Naive thymus-derived CD8-positive, alpha-beta T cell (primary cell): ENCODE results near the gene EPHA3. TPM values are rescaled to one million over a fixed set of nuclear protein-coding genes. Genes with fewer than 3 reads are reported as not detected.

Source experiments
- ATAC-seq, 2 donors: fragments of 150-1000 bp; cut with Tn5 transposase in 1 of 2; sonication (Bioruptor Pico), chemical (Tn5 transposase) in 1 of 2; 1 replicate in 1 of 2; 2 replicates in 1 of 2; pipeline ENCODE4 v1.10.0; 2021; ENCODE audit warnings: mild to moderate bottlenecking in 2 of 2, moderate library complexity in 2 of 2
- POLR2A ChIA-PET: fragments of 350-600 bp; sonication (Branson Sonifier 250); formaldehyde crosslinking; loops from one replicate; lab custom pipeline; 2021; ENCODE audit warnings: antibody characterized with exemption; lab: Charles Lee
- DNase-seq, 10 donors: peaks; one replicate each; pipeline versions ENCODE4 v3.0.0 to v3.0.0-alpha.2; 2020 to 2022
- H3K27ac Mint-ChIP-seq, 10 donors: one replicate each; pipeline ENCODE4 v1.8.0; 2020 to 2022; ENCODE audit warnings: mild to moderate bottlenecking in 10 of 10, mixed read lengths in 10 of 10, moderate library complexity in 4 of 10, inconsistent platforms in 1 of 10
- H3K27me3 Mint-ChIP-seq, 5 donors: one replicate each; pipeline ENCODE4 v1.8.0; 2021 to 2022; ENCODE audit warnings: mixed read lengths in 5 of 5
- H3K36me3 Mint-ChIP-seq, 3 donors: one replicate each; pipeline ENCODE4 v1.8.0; 2020 to 2022; ENCODE audit warnings: mixed read lengths in 3 of 3, mild to moderate bottlenecking in 2 of 3, inconsistent platforms in 1 of 3
- H3K4me1 Mint-ChIP-seq, 4 donors: one replicate each; pipeline ENCODE4 v1.8.0; 2021 to 2022; ENCODE audit warnings: mixed read lengths in 4 of 4
- H3K4me3 Mint-ChIP-seq, 10 donors: one replicate each; pipeline ENCODE4 v1.8.0; 2020 to 2022; ENCODE audit warnings: mild to moderate bottlenecking in 10 of 10, mixed read lengths in 10 of 10, moderate library complexity in 6 of 10, inconsistent platforms in 1 of 10
- H3K9me3 Mint-ChIP-seq, 9 donors: one replicate each; pipeline ENCODE4 v1.8.0; 2020 to 2022; ENCODE audit warnings: mixed read lengths in 9 of 9, mild to moderate bottlenecking in 3 of 9, inconsistent platforms in 1 of 9, moderate library complexity in 1 of 9
- polyA plus RNA-seq, 3 donors: library from polyadenylated mRNA; unstranded; fragments of 300-500 nt; fragmentation: Illumina TruSeq; gene quantifications; one replicate each; pipeline ENCODE4 v1.2.3, GENCODE V29; 2021
- total RNA-seq, 8 experiments: library from RNA in 2 of 8; stranded (reverse) in 2 of 8; gene quantifications; one replicate each; pipeline ENCODE4 v1.2.3 and lab custom pipeline; 2021 to 2026

EPHA3 gene
- total and polyA plus RNA-seq, 5 experiments from 2014 or later, result not detected

DNA sequence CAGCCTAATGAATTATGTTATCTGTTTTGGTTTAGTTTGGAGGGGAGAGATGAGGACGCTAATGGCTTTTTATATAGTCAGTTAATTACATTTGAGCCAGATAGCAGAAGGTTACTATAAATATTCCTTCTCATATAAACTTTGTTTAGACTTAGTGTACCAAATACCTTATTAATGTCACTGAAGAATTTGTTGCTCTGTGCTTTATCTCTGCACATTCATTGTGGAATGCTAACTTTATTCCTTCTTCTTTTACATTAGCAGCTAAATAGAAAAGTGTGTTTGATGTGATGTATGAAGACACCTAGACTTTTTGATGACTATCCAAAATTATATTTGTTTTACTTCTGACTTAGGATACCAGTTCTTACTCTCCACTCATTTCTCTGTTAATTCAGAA is 105.2 kb downstream of the EPHA3 start:
- POLR2A ChIA-PET, result no interaction called here
- no peak for DNase-seq
- Mint-ChIP-seq H3K4me3 (no peak overlapping the region), H3K9me3 (peaks cover 2 to 16% (median 5%) of the 10 kb centered on the region in 9 donors), H3K27ac (no peak overlapping the region), H3K27me3 (no peaks in the 10 kb centered on the region), H3K36me3 (no peaks in the 10 kb centered on the region), H3K4me1 (no peaks in the 10 kb centered on the region)
- no peak for ATAC-seq

DNA sequence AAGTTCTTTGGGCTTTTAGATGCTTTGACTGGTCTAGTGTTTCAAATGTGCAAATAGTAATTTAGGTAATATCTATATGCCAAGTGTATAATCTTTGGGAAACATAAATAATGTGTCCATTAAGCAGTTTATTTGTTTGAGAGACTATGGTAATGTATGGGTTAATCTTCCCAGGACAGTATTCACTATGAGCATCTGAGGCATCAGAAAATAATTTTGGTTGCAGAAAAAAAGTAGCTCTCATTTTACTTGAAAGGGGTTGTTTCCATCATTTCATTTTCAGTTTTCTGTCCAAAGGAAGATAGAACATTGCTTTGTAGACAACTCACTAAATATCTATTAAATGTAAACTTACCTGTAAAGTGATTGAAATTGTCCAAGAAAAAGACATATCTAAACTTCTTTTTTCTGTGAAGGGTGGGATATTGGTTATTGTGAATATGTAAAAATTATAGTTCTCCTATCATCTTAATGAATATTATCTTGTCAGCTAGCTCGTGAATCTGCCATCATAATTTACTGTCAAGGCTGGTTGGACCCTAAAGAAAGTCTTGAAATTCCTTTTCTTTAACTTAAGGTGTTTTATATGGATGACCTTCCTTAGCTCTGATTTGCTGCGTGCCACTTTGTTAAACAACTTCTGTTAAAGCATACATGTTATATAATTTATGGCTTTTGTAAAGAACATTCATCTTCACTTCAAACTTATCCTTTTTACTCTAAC is 108.8 kb downstream of the EPHA3 start:
- ATAC-seq (no peak), DNase-seq (no peak)
- Mint-ChIP-seq H3K9me3 (peaks cover 0 to 13% (median 3%) of the 10 kb centered on the region in 9 donors), H3K4me3 (no peak overlapping the region), H3K4me1 (no peaks in the 10 kb centered on the region), H3K27ac (no peak overlapping the region), H3K27me3 (no peaks in the 10 kb centered on the region), H3K36me3 (no peaks in the 10 kb centered on the region)
- POLR2A ChIA-PET, result no interaction called here

DNA sequence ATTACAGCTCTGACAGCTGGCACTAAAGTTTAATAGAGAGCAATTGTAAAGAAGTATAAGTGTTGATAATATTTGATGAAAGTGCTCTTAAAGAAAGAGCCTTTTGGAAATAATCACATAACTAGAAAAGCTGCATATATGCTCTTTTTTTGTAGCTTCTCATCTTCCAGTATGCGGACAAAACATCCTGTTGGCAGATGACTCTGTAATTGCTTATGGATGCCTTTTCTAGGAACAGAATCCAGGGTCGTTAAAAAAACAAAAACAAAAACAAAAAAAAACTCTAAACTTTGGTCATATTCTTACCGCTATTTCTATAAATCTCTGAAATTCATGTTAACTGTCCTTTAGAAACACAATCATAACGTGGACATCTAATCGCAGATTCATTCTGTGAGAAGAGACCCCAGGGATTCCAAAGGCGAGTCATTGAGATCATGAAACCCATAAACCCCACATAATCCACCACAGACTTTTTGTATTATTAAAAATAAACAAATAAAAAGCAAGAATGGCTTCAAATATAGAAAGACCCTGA is 109.8 kb downstream of the EPHA3 start:
- H3K36me3 Mint-ChIP-seq, result no peaks in the 10 kb centered on the region
- no peaks in the 10 kb centered on the region for H3K27me3 Mint-ChIP-seq
- H3K4me1 Mint-ChIP-seq, result no peaks in the 10 kb centered on the region
- no peak for ATAC-seq
- no peak overlapping the region for H3K4me3 Mint-ChIP-seq
- H3K27ac Mint-ChIP-seq, result no peak overlapping the region
- H3K9me3 Mint-ChIP-seq, result peaks cover 0 to 19% (median 3%) of the 10 kb centered on the region in 9 donors
- POLR2A ChIA-PET, result no interaction called here
- no peak for DNase-seq

DNA sequence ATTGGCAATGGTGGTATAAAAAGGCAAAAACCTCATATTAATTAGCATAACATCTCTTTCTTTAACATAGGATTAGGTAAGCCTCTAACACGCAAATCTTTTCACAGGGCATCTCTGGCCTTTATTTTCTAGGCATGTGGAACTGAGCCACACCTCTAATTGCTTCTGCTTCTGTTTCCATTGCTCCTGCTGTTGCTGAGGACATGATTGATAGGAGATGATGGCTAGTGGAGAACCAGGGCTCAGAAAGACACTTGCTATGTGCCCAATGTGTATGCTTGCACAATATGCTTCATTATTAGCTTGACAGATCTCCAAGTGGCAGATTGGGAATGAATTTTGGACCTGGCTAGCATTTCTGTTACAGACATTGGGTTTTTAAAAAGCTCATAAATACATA is 114.5 kb downstream of the EPHA3 start:
- Mint-ChIP-seq H3K4me1 (no peaks in the 10 kb centered on the region), H3K36me3 (no peaks in the 10 kb centered on the region), H3K27me3 (no peaks in the 10 kb centered on the region), H3K27ac (no peak overlapping the region), H3K9me3 (peaks cover 0 to 11% (median 3%) of the 10 kb centered on the region in 9 donors), H3K4me3 (no peak overlapping the region)
- POLR2A ChIA-PET, result no interaction called here
- no peak for DNase-seq
- ATAC-seq, result no peak

DNA sequence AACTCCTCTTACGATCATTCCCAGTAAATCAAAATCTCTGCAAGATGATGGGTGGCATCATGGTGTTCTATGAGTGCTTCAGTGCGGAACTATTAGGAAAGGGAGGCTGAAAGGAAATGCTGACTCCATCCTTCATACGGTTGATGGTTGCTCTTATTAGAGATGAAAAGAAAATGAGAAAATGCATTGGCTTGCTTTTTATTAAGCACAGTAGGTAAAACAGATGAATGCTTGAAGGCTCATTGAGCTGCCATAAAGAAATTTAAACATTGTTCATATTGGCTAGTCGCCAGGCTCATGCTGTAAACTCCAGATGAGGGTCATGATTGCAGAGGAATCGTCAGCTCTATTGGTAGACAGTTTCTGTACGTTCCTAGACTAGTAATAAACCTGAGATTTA is 115.8 kb downstream of the EPHA3 start:
- ATAC-seq (no peak), DNase-seq (no peak)
- H3K27ac Mint-ChIP-seq, result no peak overlapping the region
- no peak overlapping the region for H3K4me3 Mint-ChIP-seq
- no peaks in the 10 kb centered on the region for H3K36me3 Mint-ChIP-seq
- no peaks in the 10 kb centered on the region for H3K4me1 Mint-ChIP-seq
- H3K9me3 Mint-ChIP-seq, result peaks cover 0 to 10% (median 3%) of the 10 kb centered on the region in 9 donors
- no peaks in the 10 kb centered on the region for H3K27me3 Mint-ChIP-seq
- POLR2A ChIA-PET, result no interaction called here

DNA sequence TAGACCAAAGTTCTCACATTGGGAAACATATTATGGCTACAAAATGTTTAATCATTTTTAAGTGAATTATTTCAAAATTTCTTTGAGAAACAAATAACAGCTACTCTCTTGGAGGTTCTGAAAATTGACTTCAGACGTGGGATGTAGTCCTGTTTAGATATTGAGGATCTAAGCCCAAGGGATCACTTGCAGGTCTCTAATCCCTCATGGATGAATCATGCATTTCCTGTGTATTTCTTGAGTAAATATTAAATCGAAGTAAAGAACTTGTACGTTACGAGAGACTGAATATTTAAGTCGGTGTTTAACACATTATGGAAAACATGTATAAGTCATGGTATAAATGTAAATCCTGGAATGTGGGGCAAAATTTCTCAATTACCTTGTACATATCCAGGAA is 119.8 kb downstream of the EPHA3 start:
- H3K4me1 Mint-ChIP-seq, result no peaks in the 10 kb centered on the region
- H3K4me3 Mint-ChIP-seq, result no peak overlapping the region
- ATAC-seq, result no peak
- POLR2A ChIA-PET, result no interaction called here
- H3K27ac Mint-ChIP-seq, result no peak overlapping the region
- H3K36me3 Mint-ChIP-seq, result no peaks in the 10 kb centered on the region
- H3K27me3 Mint-ChIP-seq, result no peaks in the 10 kb centered on the region
- DNase-seq, result no peak
- H3K9me3 Mint-ChIP-seq, result peaks cover 0 to 8% (median 0%) of the 10 kb centered on the region in 9 donors

DNA sequence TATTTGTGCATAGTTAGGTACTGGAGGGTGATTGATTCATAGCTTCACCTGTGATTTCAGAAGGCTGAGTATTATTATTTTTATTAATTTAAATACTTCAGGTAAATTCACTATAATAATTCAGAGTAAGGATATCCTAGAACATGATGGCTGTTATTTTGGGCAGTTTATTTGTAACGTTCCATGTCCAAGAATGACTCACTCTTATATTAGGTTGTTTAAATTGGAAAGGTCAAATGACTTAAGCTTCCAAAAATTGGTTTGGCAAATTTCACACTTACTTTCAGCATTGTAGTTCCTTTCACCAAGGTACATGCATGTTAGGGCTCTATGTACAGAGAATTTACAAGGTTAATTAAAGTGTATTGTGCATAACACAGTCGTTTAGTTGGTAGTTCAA is 120.2 kb downstream of the EPHA3 start:
- Mint-ChIP-seq H3K36me3 (no peaks in the 10 kb centered on the region), H3K27me3 (no peaks in the 10 kb centered on the region), H3K9me3 (peaks cover 0 to 9% (median 0%) of the 10 kb centered on the region in 9 donors), H3K4me3 (no peak overlapping the region), H3K27ac (no peak overlapping the region), H3K4me1 (no peaks in the 10 kb centered on the region)
- no peak for DNase-seq
- ATAC-seq, result no peak
- POLR2A ChIA-PET, result no interaction called here

DNA sequence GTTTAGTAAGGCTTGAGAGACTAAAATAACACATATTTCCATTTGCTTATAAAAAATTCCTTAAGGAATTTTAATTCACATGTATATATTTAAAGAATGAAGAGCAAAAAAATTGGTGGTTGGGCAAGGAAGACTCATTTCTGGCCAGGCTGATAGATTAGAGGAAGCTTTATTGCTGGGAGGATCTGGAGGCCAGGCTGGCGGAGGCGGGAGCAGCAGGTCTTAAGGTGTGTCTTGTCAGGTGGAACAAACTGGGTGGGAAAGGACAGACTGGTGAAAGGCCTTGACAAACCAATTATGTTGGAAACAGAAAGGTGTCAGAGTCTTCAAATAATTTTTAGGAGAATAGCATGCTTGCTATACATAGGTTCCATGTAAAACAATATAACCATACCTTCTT is 124.7 kb downstream of the EPHA3 start:
- Mint-ChIP-seq H3K36me3 (no peaks in the 10 kb centered on the region), H3K4me1 (no peaks in the 10 kb centered on the region), H3K27me3 (no peaks in the 10 kb centered on the region), H3K9me3 (peaks cover 0 to 9% (median 1%) of the 10 kb centered on the region in 9 donors), H3K27ac (no peak overlapping the region), H3K4me3 (no peak overlapping the region)
- no peak for DNase-seq
- no peak for ATAC-seq
- POLR2A ChIA-PET, result no interaction called here

DNA sequence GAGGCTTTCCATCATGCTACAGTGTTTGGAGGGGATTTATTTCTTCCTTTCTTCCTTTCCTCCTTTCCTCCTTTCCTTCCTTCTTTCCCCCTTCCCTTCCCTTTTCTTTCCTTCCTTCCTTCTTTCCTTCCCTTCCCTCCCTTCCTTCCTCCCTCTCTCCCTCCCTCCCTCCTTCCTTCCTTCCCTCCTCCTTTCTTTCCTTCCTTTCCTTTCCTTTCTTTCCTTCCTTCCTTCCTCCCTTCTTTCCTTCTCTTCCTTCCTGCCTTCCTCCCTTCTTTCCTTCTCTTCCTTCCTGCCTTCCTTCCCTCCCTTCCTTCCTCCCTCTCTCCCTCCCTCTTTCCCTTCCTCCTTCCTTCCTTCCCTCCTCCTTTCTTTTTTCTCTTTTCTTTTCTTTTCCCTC is 127.2 kb downstream of the EPHA3 start:
- H3K27ac Mint-ChIP-seq, result no peak overlapping the region
- DNase-seq (no peak), ATAC-seq (no peak)
- H3K4me3 Mint-ChIP-seq, result no peak overlapping the region
- H3K36me3 Mint-ChIP-seq, result no peaks in the 10 kb centered on the region
- H3K27me3 Mint-ChIP-seq, result no peaks in the 10 kb centered on the region
- H3K4me1 Mint-ChIP-seq, result no peaks in the 10 kb centered on the region
- H3K9me3 Mint-ChIP-seq, result peaks cover 0 to 9% (median 1%) of the 10 kb centered on the region in 9 donors
- POLR2A ChIA-PET, result no interaction called here

DNA sequence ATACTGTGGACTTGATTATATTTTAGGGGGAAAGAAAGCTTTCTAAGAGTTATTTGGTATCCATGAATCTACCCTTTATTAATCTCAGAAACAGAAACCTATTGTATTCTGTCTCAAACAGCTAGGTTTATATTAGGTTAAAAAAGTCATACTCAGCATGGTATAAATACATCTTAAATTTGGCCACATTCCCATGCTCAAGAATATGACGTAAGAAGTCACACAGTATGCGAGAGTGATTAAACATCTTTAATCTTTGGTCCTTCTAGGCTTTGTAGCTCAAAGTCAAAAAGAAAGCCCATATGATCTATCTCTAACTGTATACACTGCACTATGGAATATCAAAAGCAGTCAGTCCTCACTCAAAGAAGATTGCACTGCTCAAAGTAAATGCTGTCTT is 131.4 kb downstream of the EPHA3 start:
- no peak for DNase-seq
- H3K9me3 Mint-ChIP-seq, result peaks cover 0 to 5% (median 1%) of the 10 kb centered on the region in 9 donors
- no peak overlapping the region for H3K4me3 Mint-ChIP-seq
- no peaks in the 10 kb centered on the region for H3K27me3 Mint-ChIP-seq
- ATAC-seq, result no peak
- H3K27ac Mint-ChIP-seq, result no peak overlapping the region
- POLR2A ChIA-PET, result no interaction called here
- no peaks in the 10 kb centered on the region for H3K36me3 Mint-ChIP-seq
- H3K4me1 Mint-ChIP-seq, result no peaks in the 10 kb centered on the region

DNA sequence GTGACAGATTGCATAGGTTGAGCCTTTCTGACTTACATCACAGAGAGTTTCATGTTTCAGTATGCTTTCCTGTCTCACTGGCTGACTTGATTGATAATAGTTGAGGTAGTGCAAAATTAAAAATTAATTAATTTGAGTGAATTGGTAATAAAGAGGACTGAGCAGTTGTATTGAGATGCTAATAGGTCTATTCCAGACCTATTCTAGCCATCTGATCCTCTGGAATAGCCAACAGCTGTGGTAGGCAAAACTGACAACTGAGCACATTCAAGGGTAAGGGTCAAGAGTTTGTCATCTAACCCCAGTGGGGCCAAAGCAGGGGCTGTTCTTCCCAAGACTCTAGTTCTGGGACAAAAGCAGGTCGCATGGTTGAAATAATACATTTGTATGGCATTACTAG is 132.4 kb downstream of the EPHA3 start:
- POLR2A ChIA-PET, result no interaction called here
- peaks cover 0 to 5% (median 1%) of the 10 kb centered on the region in 9 donors for H3K9me3 Mint-ChIP-seq
- no peak overlapping the region for H3K27ac Mint-ChIP-seq
- H3K4me3 Mint-ChIP-seq, result no peak overlapping the region
- no peaks in the 10 kb centered on the region for H3K4me1 Mint-ChIP-seq
- no peaks in the 10 kb centered on the region for H3K27me3 Mint-ChIP-seq
- DNase-seq (no peak), ATAC-seq (no peak)
- no peaks in the 10 kb centered on the region for H3K36me3 Mint-ChIP-seq

DNA sequence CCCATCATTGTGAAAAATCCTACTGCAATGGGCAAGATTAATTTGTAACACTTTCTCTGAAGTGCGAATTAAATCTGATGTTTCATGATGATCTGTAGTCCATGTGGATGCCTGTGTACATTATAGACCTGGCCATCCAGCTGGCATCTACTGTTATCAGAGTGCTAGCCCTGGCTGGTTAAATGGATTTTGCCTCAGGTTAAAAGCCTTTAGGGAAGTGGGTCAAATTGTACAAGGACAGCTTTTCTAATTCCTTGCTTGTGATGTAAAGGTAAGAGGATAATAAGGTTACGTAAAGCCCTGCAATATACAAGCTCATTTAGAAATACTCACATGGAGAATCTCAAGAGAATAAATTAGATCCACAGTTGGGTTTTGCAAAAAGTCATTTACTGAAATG is 138.2 kb downstream of the EPHA3 start:
- DNase-seq (no peak), ATAC-seq (no peak)
- Mint-ChIP-seq H3K27me3 (no peaks in the 10 kb centered on the region), H3K4me3 (no peak overlapping the region), H3K4me1 (no peaks in the 10 kb centered on the region), H3K27ac (no peak overlapping the region), H3K9me3 (peaks cover 0 to 13% (median 0%) of the 10 kb centered on the region in 9 donors), H3K36me3 (no peaks in the 10 kb centered on the region)
- POLR2A ChIA-PET, result no interaction called here

DNA sequence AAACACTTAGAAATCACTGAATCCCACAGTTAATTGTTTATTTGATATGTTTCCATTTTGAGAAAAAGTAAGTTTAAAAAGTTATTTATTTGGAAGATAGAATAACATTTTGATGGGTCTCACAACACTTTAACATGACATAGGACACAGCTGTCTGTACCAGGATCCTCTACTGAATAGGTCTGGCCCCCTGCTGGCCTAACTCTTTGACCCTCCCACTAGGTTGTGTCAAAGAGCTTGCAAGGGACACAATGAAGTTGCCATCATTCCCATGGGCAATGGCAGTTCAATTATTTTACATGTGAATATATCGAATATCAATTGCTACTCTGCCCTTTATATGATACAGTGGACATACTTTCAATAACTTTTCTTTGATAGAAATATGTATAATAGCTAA is 138.9 kb downstream of the EPHA3 start:
- Mint-ChIP-seq H3K27ac (no peak overlapping the region), H3K4me1 (no peaks in the 10 kb centered on the region), H3K27me3 (no peaks in the 10 kb centered on the region), H3K9me3 (peaks cover 0 to 13% (median 0%) of the 10 kb centered on the region in 9 donors), H3K36me3 (no peaks in the 10 kb centered on the region), H3K4me3 (no peak overlapping the region)
- DNase-seq (no peak), ATAC-seq (no peak)
- POLR2A ChIA-PET, result no interaction called here

DNA sequence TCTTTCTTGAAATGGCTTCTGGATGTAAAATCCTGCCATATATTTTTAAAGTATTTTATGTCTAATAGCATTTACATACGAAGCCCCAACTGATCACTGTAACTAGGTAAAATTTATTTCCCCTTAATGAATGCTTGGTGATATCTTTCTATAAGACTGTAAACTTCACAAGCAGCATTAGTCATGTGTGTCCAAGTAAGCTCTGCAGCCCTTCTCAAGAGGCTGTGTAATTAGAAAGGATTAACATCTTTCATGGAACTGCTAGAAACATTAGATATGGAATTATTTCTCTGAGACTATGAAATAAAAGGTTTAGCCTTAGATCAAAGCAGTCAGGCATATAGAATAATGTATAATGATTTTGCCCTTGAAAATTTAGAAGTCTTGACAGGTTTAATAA is 143.3 kb downstream of the EPHA3 start:
- ATAC-seq, result no peak
- no peak overlapping the region for H3K27ac Mint-ChIP-seq
- DNase-seq, result no peak
- no peak overlapping the region for H3K4me3 Mint-ChIP-seq
- no peaks in the 10 kb centered on the region for H3K4me1 Mint-ChIP-seq
- POLR2A ChIA-PET, result no interaction called here
- H3K36me3 Mint-ChIP-seq, result no peaks in the 10 kb centered on the region
- peaks cover 0 to 11% (median 0%) of the 10 kb centered on the region in 9 donors for H3K9me3 Mint-ChIP-seq
- no peaks in the 10 kb centered on the region for H3K27me3 Mint-ChIP-seq
